HG02798 (cell line): ENCODE data around the gene ARVCF.

ENCODE experiments used
- ATAC-seq: cut with Tn5 transposase; IDR thresholded peaks from one replicate; pipeline ENCODE4 v1.9.1; 2021; ENCODE audit warnings: mild to moderate bottlenecking; ENCODE audit not compliant: unreplicated experiment, poor library complexity

ARVCF gene

DNA sequence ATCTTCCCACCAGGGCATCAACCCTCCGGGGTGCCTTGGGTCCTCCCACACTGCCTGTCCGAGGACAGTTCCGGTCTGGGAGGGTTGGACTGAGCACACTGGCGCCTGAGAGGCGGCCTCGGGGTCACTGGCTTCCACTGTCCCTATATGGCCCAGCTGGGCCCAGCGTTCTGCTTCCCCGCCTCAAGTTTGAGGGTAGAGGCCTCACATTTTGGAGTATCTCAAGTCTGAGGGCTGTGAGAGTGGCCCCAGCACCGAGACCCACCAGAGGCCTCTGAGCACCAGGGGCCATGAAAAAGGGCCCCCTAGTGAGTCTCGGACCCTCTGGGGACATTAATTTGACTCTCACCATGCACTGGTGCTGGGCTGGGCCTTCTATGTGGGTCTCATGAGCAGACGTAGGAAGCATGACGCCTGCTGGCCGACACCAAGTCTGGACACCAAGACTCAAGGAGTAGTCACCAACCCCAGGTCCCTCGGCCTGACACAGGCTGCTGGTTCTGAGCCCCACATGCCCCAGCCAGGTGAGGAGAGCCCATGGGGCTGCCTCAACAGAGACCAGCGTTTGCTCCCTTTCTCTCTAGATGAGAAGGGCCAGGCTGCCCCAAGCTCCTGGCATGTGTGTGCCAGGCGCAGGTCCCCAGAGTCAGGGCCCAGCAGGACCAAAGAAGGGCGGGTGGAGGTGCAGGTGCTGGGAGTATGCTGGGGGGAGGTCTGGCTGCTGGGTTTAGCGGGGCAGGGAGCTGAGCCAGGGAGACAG is 27.5 kb downstream of the ARVCF start:
- no peak for ATAC-seq

DNA sequence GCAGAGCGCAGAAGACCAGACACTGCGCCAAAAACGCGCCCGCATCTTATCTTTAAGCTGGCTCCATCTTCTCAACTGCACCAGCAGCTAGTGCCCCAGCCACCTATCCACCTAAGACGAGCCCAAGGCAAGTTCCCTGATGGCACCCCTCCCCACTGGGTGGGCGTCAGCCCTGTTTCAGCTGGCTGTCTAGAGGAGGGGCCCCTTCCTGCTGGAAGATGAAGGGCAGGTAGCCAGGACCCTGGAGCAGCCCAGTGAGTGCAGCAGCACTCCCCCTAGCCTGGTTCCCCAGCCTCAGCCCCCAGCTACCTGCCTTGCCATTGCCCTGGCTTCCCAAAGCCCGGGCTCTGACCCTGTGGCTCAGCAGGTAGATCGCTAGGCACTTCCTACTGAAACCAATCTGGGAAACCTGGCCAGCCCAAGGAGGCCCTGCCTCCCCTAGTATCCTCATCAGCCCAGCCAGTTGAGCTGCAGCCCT is 28.3 kb downstream of the ARVCF start:
- no peak for ATAC-seq

DNA sequence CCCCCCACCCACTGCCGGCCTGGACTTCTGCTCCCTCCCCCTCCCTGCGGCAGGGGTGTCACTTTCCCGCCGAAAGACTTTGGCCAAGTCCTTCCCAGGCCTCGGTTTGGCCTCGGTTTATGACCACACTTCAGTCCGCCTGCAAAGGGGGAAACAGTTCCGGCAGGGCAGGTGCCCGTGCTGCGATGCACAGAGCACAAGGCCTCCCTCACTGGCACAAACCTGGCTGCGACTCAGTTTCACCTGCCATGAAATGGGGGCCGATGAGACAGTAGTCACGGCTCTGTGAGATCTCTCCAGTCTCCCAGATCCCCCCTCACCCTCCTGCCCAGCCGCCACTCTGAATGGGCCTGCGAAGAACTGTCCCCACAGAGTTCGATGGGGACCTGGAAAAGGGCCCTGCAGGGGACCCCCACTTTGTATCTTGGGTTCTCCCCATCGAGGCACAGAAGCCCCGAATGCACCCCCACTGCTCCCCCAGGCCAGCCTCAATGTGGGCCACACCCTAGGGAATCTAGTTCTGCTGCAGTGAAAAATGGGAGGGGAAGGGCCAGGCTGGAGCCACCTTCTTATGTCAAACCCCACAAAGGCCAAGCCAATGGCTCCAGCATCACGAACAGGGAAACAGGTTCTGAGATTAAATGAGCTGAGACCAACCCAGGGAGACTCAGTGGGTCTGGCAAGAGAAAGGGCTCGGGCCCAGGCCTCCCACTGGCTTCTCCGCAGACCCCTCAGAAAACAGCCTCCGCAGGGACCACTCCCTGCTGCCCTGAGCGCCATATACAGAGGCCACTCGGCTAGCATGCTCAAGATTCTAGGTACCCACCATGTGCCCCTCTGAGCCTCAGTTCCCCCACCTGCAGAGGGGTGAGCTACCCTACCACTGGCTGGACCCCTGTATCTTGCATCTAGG is 29.0 kb downstream of the ARVCF start:
- ATAC-seq, result no peak

DNA sequence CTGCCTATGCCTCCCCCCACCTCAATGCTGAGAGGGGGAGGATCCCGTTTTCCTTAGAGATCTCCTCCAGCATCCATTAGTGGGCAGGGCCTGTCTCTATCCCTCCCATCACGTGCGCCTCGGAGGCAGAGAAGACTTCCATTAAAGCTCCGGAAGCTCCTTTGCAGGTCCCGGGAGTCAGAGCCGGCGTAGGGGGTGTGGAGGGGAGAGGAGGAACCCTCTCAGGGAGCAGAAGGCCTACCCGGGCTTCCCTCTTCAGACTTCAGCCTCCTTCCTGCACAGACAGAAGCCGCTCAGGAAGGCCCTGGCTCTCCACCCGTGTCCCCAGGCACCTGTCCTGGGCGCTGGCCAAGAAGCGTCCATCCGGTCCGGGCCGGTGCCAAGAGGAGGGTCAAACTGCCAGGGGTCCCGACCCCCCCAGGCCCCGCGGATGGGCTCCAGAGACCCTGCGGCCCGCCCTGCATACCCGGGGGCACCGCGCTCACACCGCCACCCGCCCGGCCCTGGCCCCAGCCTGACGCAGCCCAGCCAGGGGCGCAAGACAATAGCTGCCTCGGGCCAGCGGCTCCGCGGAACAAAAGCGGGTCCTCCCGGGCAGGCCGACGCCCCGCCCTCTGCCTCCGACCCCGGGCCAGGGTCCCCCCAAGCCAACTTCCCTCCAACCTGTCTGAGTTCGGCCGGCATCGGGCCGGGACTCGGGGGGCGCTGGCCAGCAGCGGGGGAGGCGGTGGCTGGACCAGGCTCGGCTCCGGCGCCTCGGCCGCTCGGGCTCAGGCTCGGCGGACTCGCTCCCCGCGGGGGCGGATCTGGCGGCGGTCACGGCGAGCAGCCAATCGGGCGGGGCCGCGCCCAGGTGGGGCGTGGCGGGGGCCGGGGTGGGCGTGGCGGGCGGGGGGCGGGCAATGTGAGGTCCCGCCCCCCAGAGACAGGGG is 29.9 kb downstream of the ARVCF start:
- no peak for ATAC-seq

DNA sequence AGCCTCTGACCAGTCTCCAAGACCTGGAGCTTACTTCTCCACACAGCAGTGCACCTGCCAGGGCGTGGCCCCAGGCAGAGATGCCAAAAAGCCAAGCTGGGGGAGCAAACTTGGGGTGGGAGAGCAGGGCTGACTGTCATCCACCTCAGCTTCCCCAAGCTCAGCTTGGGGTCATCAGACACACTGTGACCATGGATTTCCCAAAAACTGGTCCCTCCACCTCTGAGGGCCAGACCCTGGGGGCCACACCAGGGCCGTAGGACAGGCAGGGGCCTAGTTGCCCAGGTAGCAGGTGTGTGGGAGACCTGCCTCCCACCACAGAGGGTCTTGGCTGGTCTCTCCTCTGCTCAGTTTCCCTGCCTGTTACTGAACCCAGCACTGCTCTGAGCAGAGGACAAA is 30.6 kb downstream of the ARVCF start:
- no peak for ATAC-seq

DNA sequence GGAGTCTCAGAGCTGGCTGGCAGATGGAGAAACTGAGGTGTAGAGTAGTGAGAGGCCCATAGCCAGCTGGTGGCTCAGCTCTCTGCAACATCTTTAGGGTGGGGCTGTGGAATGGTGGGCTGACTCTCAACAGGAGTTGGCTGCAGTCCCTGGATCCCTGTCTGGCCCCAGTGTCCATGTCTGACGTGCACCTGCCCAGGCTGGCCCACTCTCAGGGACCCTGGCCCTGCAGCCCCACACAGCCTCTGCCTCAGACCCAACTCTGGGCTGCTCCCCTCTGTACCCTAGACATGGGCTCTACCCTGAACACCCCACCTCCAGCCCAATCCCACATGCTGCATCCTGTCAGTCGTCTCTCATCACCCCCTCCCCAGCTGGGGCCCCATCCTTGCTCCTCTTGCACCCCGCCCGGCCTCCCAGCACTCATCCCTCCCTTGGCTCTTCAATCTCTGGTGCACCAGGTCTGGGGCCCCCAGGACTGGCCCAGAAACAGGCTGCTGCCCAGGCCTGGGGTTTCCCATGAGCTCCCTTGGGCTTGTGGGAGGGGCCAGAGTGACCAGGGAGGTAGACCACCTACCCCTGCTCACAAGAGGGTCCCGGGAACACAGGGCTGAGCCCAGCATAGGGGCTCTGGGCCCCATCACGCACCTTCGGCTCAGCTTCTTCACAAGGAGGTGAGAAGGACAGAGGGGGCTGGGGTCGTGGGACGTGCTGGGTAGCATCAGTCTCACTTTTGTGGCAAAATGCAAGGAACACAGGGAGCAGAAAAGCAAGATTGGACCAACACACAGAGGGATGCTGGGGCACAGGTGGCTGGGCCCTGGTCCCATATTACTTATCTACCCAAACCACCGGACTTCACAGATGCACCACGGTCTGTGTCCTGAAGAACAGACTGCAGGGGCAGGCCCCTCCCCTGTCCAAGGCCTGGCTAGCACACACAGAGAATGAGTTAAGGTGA is 31.5 kb downstream of the ARVCF start:
- no peak for ATAC-seq

DNA sequence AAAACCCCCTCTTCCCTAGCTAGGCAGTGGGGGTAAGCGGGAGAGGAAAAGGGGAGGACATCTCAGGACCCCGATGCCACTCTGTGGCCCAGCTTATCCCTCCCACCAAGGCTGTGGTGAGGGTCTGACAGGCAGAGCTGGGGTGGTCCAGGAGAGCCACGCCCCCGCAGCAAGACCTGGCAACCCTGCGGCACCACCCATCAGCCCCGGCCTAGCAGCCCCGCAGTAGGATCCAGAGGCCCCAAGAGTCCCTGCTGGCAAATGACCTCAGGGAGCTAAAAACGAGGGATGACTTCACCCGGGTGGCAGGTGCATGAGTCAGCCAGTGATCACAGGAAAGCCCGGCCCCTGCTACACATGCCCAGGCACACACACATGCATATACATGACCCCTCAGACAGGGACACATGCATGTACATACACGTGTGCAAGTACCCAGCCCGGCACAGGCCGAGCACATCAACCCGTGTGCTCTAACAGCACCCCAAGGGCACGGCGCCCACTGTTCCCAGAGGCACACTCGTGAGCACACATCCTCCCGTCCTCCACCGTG is 32.3 kb downstream of the ARVCF start:
- no peak for ATAC-seq

DNA sequence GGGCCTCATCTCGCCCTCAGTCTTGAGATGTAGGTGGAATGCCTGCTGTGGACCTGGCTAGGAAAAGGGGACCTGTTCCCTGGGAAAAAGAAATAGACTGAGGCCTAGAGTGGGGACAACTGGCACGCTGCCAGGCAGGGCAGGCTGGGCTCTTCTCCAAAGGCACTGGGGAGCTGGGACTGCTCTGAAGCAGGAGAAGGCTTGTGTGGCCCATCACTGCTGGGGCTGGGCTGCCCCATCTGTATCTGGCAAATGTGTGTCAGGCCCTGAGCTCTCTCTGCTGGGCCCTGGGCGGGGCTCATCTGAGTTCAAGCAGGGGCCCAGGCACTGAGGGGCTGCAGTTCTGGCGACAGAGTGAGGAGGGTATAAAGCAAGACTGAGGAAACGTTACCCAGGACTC is 32.9 kb downstream of the ARVCF start:
- no peak for ATAC-seq

DNA sequence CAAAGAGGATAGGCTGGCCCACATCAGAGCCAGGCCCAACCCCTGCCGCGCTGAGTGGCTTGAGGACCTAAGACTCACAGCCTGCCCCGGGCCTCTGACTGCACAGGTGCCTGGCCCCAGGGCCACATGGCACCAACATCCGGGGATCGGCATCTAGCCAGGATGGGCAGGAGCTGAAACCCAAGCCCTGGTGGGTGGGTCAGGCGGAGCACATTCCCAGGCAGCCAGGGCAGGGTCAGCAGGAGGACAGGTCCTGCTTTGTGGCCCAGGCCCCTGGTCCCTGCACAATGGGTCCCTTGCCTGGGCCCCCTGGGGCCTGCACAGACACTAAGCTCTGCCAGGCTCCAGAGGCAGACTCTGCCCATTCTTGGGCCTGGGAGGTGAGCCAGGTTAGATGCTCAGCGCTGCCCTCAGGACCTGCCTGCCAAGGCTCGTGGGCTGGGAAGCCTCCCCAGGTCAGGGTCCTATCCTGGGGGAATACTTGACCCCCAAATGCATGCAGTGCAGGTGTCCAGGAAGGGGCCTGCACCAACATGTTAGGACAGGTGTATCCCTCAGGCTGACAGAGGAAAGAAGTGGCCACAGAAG is 33.5 kb downstream of the ARVCF start:
- no peak for ATAC-seq

DNA sequence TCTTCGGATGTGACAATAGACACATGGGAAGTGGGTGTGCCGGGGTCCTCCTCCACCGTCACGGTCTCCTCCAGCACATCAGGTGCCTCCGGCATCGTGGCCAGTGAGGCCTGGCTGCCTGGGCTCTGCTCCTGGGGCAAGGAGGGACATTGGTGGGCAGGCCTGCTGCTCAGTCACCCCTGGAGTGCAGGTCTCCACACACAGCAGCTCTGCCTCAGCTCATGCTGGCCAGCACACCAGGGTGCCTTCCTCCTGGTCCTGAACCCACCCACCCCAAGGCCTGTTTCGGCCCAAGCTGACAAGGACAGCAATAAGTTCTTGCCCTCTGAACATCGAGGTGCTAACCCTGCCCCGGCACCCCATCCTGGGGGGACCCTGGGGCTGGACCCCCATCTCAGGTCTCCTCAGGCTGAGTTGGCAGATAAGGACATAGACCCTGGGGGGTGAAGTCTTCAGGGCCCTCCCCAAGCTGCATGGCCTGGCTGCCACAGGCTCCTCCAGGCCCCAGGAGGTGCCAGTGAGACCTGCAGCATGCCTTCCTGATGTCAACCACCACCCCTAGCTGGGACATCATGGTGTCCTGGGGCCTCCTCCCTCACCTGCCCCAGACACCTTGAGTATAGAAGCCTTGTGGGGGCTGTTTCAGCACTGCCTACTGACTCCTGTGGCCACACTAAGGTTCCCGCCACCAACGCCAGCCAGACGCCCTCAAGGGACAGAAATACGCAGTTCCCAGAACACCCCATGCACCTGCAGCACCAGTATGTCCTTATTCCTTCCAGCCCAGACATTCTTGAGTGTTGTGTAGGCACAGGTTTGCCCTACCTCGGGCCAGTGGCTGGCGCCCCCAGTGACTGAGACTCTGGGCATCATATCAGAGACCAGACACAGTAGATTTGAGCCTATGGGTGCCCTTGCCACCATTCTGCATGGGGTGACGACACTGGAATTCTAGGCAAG is 34.4 kb downstream of the ARVCF start:
- ATAC-seq, result no peak

DNA sequence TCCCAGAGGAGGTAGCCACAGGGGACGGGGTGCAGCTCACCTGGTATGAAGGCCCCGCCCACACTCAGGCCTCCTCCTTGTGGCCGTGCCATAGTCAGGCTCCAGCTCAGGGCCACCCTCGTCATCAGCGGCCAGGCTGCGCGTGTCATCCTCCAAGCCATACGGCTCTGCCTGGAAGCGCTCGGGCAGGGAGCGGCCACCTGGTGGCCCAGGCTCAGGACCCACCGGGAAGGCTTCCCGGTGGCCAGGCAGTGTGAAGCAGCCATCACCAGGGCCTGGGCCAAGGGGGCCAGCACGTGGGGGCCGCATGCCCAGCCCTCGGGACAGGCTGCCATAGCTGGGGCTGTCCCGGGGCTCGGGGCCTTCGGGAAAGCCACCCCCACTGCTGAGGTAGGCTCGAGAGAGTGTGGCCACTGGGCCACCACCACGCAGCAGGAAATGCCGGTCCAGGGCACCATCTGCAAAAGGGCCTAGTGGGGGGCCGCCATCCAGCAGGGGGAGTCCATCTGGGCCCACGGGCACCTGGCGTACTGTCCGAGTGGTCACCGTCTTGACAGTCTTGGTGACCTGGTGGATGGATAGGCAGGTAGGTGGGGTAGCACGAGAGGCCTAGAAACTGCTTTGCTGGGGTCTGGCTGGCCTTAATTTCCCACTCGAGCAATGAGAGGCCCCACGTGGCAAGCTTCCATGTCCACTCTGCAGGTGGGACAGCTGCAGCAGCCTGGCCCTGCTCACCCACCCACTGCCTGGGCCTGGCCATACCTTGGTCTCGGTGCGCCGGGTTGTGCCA is 35.3 kb downstream of the ARVCF start:
- ATAC-seq, result no peak

DNA sequence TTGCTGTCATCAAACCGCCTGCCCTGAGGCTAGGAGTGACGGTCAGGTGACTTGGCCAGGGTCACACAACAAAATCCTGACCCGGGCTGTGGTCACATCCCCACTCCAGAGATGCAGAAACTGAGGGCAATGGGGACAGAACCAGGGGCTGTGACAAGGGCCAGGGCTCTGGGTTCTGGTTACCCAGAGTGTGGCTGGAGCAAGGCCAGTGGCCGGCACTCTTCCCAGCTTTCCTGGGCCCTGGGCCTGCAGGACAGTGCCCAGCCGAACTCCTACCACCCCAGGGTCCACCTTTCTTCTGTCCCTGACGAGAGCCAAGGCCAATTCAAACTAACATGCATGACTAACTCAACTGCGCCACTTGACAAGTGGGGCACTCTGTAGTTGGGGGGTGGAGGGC is 35.9 kb downstream of the ARVCF start:
- no peak for ATAC-seq

DNA sequence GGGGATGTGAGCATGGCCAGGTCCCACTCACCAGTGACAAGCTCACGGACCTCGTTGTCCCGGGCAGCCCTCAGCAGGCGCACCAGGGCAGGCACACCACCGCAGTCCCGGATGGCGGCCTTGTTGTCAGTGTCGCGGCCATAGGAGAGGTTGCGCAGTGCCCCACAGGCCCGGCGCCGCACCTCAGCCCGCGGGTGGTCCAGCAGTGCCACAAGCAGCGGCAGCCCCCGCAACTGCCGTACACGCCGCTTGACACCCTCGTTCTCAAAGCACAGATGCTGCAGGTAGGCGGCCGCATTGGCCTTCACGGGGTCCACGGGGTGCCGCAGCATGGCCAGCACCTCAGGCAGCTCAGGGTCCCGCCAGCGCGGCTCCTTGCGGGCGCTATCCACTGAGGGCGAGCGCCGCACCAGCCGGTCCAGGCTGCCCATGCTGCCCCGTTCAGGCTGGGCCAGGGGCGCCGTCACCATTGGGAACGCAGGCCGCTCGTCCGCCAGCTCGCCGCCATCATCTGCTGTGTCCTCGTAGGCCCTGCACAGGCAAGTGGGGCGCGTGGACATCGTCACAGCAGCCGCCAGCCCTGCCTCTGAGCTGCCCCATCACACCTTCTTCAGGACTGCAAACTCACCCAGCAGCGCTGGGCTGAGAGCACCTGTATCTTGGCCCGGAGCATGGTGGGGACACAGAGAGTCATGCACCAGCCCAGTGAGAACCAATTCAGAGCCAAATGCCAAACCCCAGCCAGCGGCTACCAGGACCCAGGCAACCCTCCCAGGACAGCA is 36.7 kb downstream of the ARVCF start:
- no peak for ATAC-seq

DNA sequence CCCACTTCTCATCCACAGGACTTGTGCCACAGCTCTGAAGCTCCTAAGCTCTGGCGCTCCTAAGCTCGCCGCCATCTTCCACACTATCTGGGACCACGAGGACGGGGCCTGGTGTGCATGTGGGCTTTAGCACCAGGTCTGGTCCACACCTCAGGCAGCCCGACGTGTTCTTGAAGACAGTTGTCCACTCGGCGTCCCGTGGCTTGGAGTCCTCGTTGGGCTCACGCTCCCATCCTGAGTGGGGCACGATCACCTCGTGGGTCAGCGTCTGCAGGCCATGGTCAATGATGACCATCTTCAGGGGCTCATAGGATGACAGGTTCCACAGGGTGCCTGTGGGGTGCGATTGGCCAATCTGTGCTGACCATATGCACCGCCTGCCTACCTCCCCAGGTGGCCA is 37.9 kb downstream of the ARVCF start:
- ATAC-seq, result no peak

DNA sequence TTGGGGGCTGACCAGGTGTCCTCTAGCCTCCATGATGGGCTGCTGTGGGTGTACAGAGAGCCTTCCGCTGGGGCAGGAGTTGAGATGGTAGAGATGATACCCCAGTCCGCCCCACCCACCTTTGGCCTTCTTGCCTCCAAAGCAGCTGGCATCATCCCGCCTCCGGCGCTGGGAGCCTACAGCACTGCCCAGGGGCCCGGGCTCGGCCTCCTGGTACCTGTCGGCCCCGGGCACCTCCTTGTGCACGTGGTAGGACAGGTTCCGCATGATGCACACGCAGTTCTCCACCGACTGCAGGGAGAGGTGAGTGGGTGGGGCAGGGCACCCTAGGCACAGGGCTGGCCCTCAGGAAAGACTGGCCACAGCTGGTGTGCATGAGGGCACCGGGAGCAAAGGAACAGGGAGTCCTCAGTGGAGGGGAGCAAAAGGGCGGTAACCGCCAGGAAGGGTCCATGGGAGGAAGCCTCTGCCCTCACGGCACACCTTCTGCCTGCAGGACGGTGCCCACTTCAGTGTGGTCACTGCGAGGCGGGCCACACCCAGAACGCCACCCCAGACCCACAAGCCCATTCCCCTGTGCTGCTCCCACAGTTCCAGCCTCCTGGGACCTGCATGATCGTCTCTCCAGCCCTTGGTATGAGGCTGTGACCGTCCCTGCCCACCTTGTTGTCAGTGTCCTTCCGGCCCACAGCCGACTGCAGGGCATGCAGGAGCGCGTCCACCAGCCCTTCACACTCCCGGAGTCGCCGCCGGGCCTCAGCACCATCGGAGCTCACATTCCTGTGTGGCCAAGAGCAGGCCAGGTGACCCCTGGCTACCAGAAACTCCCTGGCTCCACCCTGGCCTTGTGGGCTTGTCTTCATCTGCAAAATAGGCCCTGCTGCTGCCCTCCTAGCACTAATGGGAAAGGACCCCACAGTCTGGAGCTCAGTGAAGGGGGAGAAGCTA is 39.1 kb downstream of the ARVCF start:
- ATAC-seq, result no peak
